ENCODE data around the gene HCAR3. TPM values are rescaled to one million over a fixed set of nuclear protein-coding genes. Genes with fewer than 3 reads are reported as not detected.
"Not testable (repeated sequence)": the region's sequence is repeated elsewhere in the genome, so short reads cannot be mapped to it uniquely, and the experiment has no call there.

Gene HCAR3
- total RNA-seq = not detected

- not testable (repeated sequence) for H3K9me3 ChIP-seq; H3K27ac ChIP-seq; H3K4me1 ChIP-seq; H3K4me3 ChIP-seq; DNase-seq (ENCODE audit: low spot score); H3K36me3 ChIP-seq; H3K27me3 ChIP-seq
Measured at GRCh38 chr12:122716658-122717057, at the start of gene HCAR3. TSS of gene HCAR3 (minus strand) at chr12:122716811. CDS start at chr12:122716737, 74 bp downstream.

- Histone ChIP-seq H3K36me3 (peaks cover 50% of the 10 kb centered on the region), H3K9me3 (no peaks in the 10 kb centered on the region), H3K4me1 (peaks cover 0 to 14% of the 10 kb centered on the region in 2 donors), H3K27ac (no peak overlapping the region), H3K4me3 (no peak overlapping the region), H3K27me3 (no peaks in the 10 kb centered on the region)
- TF ChIP-seq CTCF (IDR thresholded peaks at IDR 0.05) = no peak
- no peak for DNase-seq (ENCODE audit: low spot score)
Measured at GRCh38 chr12:122757568-122757967, 41.0 kb upstream of the HCAR3 start.

GRCh38 chr12:122754790-122755189 is 38.2 kb upstream of the HCAR3 start:
- Histone ChIP-seq H3K4me3 (no peak overlapping the region), H3K9me3 (no peaks in the 10 kb centered on the region), H3K36me3 (peaks cover 44% of the 10 kb centered on the region), H3K27me3 (no peaks in the 10 kb centered on the region), H3K27ac (no peak overlapping the region), H3K4me1 (peaks cover 0 to 17% of the 10 kb centered on the region in 2 donors)
- TF ChIP-seq CTCF (IDR thresholded peaks at IDR 0.05) = no peak
- no peak for DNase-seq (ENCODE audit: low spot score)

GRCh38 chr12:122753319-122753650 is 36.7 kb upstream of the HCAR3 start:
- peak overlapping the region; percentile 85 to 91 for H3K4me3 ChIP-seq
- no peak for DNase-seq (ENCODE audit: low spot score)
- H3K27ac ChIP-seq = peak overlapping the region; percentile 79 to 83
- H3K27me3 ChIP-seq = no peaks in the 10 kb centered on the region
- no peak for TF ChIP-seq CTCF (IDR thresholded peaks at IDR 0.05)
- peaks cover 34% of the 10 kb centered on the region for H3K36me3 ChIP-seq
- H3K4me1 ChIP-seq = peaks cover 0 to 17% of the 10 kb centered on the region in 2 donors
- H3K9me3 ChIP-seq = no peaks in the 10 kb centered on the region

GRCh38 chr12:122752464-122753318 is 36.1 kb upstream of the HCAR3 start, which contains the start of gene DENR:
TSS of gene DENR (plus strand) at chr12:122752824. CDS start at chr12:122753702, 878 bp downstream.
- H3K4me1 ChIP-seq = peaks cover 0 to 17% of the 10 kb centered on the region in 2 donors
- H3K9me3 ChIP-seq = no peaks in the 10 kb centered on the region
- H3K36me3 ChIP-seq = peaks cover 28% of the 10 kb centered on the region
- H3K27ac ChIP-seq = peak within 1 kb of the TSS; percentile 79 to 83
- H3K4me3 ChIP-seq = peak within 1 kb of the TSS; percentile 85 to 91
- peak; percentile 23 to 88 for TF ChIP-seq CTCF (IDR thresholded peaks at IDR 0.05)
- DNase-seq (ENCODE audit: low spot score) = peak; percentile 98
- H3K27me3 ChIP-seq = no peaks in the 10 kb centered on the region

- H3K36me3 ChIP-seq = peaks cover 11% of the 10 kb centered on the region
- H3K4me1 ChIP-seq = peaks cover 0 to 17% of the 10 kb centered on the region in 2 donors
- not testable (repeated sequence) for DNase-seq (ENCODE audit: low spot score); H3K9me3 ChIP-seq; H3K27me3 ChIP-seq; H3K27ac ChIP-seq; H3K4me3 ChIP-seq
Measured at GRCh38 chr12:122750781-122751515, 34.3 kb upstream of the HCAR3 start.

All from right atrium auricular region (tissue), 2 donors.